SK-N-SH treated with all-trans-retinoic acid at 6 μM for 48 hours (cell line): Measurements from ENCODE around the gene MGME1.

ENCODE experiments used
- ATAC-seq: fragments of 200-7000 bp; cut with Tn5 transposase; 3 replicates; pipeline ENCODE4 v1.9.1; 2020; ENCODE audit warnings: mild to moderate bottlenecking, moderate library complexity
- ARNTL ChIP-seq: fragments of 450-650 bp; formaldehyde crosslinking; IDR thresholded peaks from 2 replicates; pipeline ENCODE4 v1.5.0; 2020; ENCODE audit warnings: low read depth, mild to moderate bottlenecking, moderate library complexity, borderline replicate concordance
- BACH2 ChIP-seq: fragments of 250-450 bp; sonication (Bioruptor Pico); IDR thresholded peaks from 2 replicates; pipeline ENCODE4 v1.9.0; 2021; ENCODE audit warnings: mild to moderate bottlenecking, borderline replicate concordance
- CREB5 ChIP-seq: fragments of 250-450 bp; sonication (Bioruptor Pico); IDR thresholded peaks from 2 replicates; pipeline ENCODE4 v1.5.1; 2020; ENCODE audit warnings: low read depth, mild to moderate bottlenecking, moderate library complexity
- CSDC2 ChIP-seq: fragments of 250-450 bp; sonication (Bioruptor Pico); IDR thresholded peaks from 2 replicates; pipeline ENCODE4 v1.5.0; 2020; ENCODE audit warnings: mild to moderate bottlenecking, moderate library complexity
- CSRNP3 ChIP-seq: fragments of 250-450 bp; sonication (Bioruptor Pico); IDR thresholded peaks from 2 replicates; pipeline ENCODE4 v1.5.1; 2021; ENCODE audit warnings: mild to moderate bottlenecking, moderate library complexity
- ESRRG ChIP-seq: fragments of 250-450 bp; sonication (Bioruptor Pico); IDR thresholded peaks from 2 replicates; pipeline ENCODE4 v1.6.1; 2021; ENCODE audit warnings: mild to moderate bottlenecking
- GLIS3 ChIP-seq: fragments of 250-450 bp; sonication (Bioruptor Pico); IDR thresholded peaks from 2 replicates; pipeline ENCODE4 v1.5.0; 2020; ENCODE audit warnings: mild to moderate bottlenecking, moderate library complexity
- ISL1 ChIP-seq: fragments of 250-450 bp; sonication (Bioruptor Pico); IDR thresholded peaks from 2 replicates; pipeline ENCODE4 v2.1.2; 2022; ENCODE audit warnings: mild to moderate bottlenecking, moderate library complexity
- OSR1 ChIP-seq: fragments of 250-450 bp; sonication (Bioruptor Pico); IDR thresholded peaks from 2 replicates; pipeline ENCODE4 v1.8.0; 2022; ENCODE audit warnings: moderate library complexity, mild to moderate bottlenecking, inconsistent platforms
- PATZ1 ChIP-seq: fragments of 250-450 bp; sonication (Bioruptor Pico); IDR thresholded peaks from 2 replicates; pipeline ENCODE4 v1.8.0; 2020; ENCODE audit warnings: mild to moderate bottlenecking, moderate library complexity, borderline replicate concordance
- POU6F1 ChIP-seq: fragments of 250-450 bp; sonication (Bioruptor Pico); IDR thresholded peaks from 2 replicates; pipeline ENCODE4 v1.8.0; 2021; ENCODE audit warnings: low read depth, mild to moderate bottlenecking, moderate library complexity, borderline replicate concordance
- PPARA ChIP-seq: fragments of 250-450 bp; sonication (Bioruptor Pico); IDR thresholded peaks from 2 replicates; pipeline ENCODE4 v1.5.0; 2020; ENCODE audit warnings: mild to moderate bottlenecking, borderline replicate concordance
- RARB ChIP-seq: fragments of 250-450 bp; sonication (Bioruptor Pico); IDR thresholded peaks from 2 replicates; pipeline ENCODE4 v1.8.0; 2021; ENCODE audit warnings: mild to moderate bottlenecking, moderate library complexity
- SNAI2 ChIP-seq: fragments of 250-450 bp; sonication (Bioruptor Pico); IDR thresholded peaks from 2 replicates; pipeline ENCODE4 v1.5.0; 2020; ENCODE audit warnings: mild to moderate bottlenecking, moderate library complexity
- TCF4 ChIP-seq: fragments of 250-450 bp; sonication (Bioruptor Pico); IDR thresholded peaks from 2 replicates; pipeline ENCODE4 v1.8.0; 2021; ENCODE audit warnings: mild to moderate bottlenecking, moderate library complexity, borderline replicate concordance
- TOX ChIP-seq: fragments of 250-450 bp; sonication (Bioruptor Pico); IDR thresholded peaks from 2 replicates; pipeline ENCODE4 v1.8.0; 2021; ENCODE audit warnings: mild to moderate bottlenecking, moderate library complexity, borderline replicate concordance
- ZC3H10 ChIP-seq: fragments of 250-450 bp; sonication (Bioruptor Pico); IDR thresholded peaks from 2 replicates; pipeline ENCODE4 v1.5.1; 2021; ENCODE audit warnings: mild to moderate bottlenecking, moderate library complexity
- ZFP3 ChIP-seq: fragments of 250-450 bp; sonication (Bioruptor Pico); IDR thresholded peaks from 2 replicates; pipeline ENCODE4 v1.5.0; 2020; ENCODE audit warnings: mild to moderate bottlenecking, moderate library complexity
- ZFP30 ChIP-seq: fragments of 450-650 bp; formaldehyde crosslinking; IDR thresholded peaks from 2 replicates; pipeline ENCODE4 v1.5.0; 2022; ENCODE audit warnings: mild to moderate bottlenecking, moderate library complexity
- ZNF565 ChIP-seq: fragments of 450-650 bp; formaldehyde crosslinking; conservative IDR thresholded peaks from 2 replicates; pipeline ENCODE4 v1.5.0; 2020; ENCODE audit warnings: low read depth, mild to moderate bottlenecking, moderate library complexity
- ZNF70 ChIP-seq: fragments of 450-650 bp; formaldehyde crosslinking; IDR thresholded peaks from 2 replicates; pipeline ENCODE4 v1.5.0; 2020; ENCODE audit warnings: mild to moderate bottlenecking, moderate library complexity
- ZNF8 ChIP-seq: fragments of 450-650 bp; formaldehyde crosslinking; IDR thresholded peaks from 2 replicates; pipeline ENCODE4 v1.5.0; 2020; ENCODE audit warnings: mild to moderate bottlenecking, moderate library complexity

The MGME1 gene

GRCh38 chr20:17950670-17951069 lies 18.1 kb upstream of the MGME1 start:
- no peak for TF ChIP-seq PATZ1
- no peak for TF ChIP-seq ZFP3 (CRISPR knock-in tag)
- no peak for TF ChIP-seq ZNF70
- TF ChIP-seq BACH2 (CRISPR knock-in tag): no peak
- no peak for TF ChIP-seq ARNTL
- TF ChIP-seq ZNF565: no peak
- no peak for TF ChIP-seq SNAI2
- TF ChIP-seq CREB5: no peak
- no peak for TF ChIP-seq ZFP30 (CRISPR knock-in tag)
- no peak for TF ChIP-seq CSRNP3 (CRISPR knock-in tag)
- no peak for TF ChIP-seq OSR1 (CRISPR knock-in tag)
- TF ChIP-seq CSDC2 (CRISPR knock-in tag): no peak
- no peak for TF ChIP-seq TCF4 (CRISPR knock-in tag)
- no peak for TF ChIP-seq ISL1 (CRISPR knock-in tag)
- TF ChIP-seq POU6F1 (CRISPR knock-in tag): no peak
- no peak for TF ChIP-seq ESRRG (CRISPR knock-in tag)
- TF ChIP-seq TOX (CRISPR knock-in tag): no peak
- ATAC-seq: no peak

GRCh38 chr20:17951323-17951722 lies 17.5 kb upstream of the MGME1 start:
- no peak for TF ChIP-seq CSDC2 (CRISPR knock-in tag)
- TF ChIP-seq CSRNP3 (CRISPR knock-in tag): no peak
- ATAC-seq: no peak

- ATAC-seq: no peak
- TF ChIP-seq PATZ1 (no peak), ZNF565 (no peak), SNAI2 (no peak), ZFP3 (CRISPR knock-in tag) (no peak), RARB (CRISPR knock-in tag) (no peak), TCF4 (CRISPR knock-in tag) (no peak), CSRNP3 (CRISPR knock-in tag) (no peak), PPARA (no peak), CREB5 (no peak), ZNF8 (CRISPR knock-in tag) (no peak), BACH2 (CRISPR knock-in tag) (no peak), GLIS3 (CRISPR knock-in tag) (no peak), ZC3H10 (CRISPR knock-in tag) (no peak), ISL1 (CRISPR knock-in tag) (no peak), OSR1 (CRISPR knock-in tag) (no peak), ZFP30 (CRISPR knock-in tag) (no peak), ZNF70 (no peak), ARNTL (no peak)
- TF ChIP-seq, all 23 proteins: peak for 0
Measured at GRCh38 chr20:17952692-17953684, 15.8 kb upstream of the MGME1 start.
